Measurements from ENCODE around the gene MGME1. TPM values are rescaled to one million over a fixed set of nuclear protein-coding genes. Genes with fewer than 3 reads are reported as not detected.

The MGME1 gene
- total and polyA plus RNA-seq, 2 of the 13 experiments (the other 11 are each of a cell fraction or from before 2014, with no cell fraction given), result 36.7 to 66.6 TPM

GRCh38 chr20:17960927-17961586 is 7.8 kb upstream of the MGME1 start (continued):
- TF ChIP-seq ZIK1 (CRISPR knock-in tag; IDR thresholded peaks at IDR 0.05; ENCODE audit: borderline replicate concordance, low read depth) (no peak), ZNF12 (CRISPR knock-in tag; IDR thresholded peaks at IDR 0.05) (no peak; the same call in 1 of the 2 replicates), ZNF3 (CRISPR knock-in tag; IDR thresholded peaks at IDR 0.05) (peak; percentile 86), ZNF792 (CRISPR knock-in tag; IDR thresholded peaks at IDR 0.05) (0 out of 2 replicates have a peak, but pooled peaks have one; percentile 79), ZKSCAN8 (CRISPR knock-in tag; IDR thresholded peaks at IDR 0.05; ENCODE audit: borderline replicate concordance) (peak; percentile 74; the same call in 1 of the 2 replicates), PHF5A (CRISPR knock-in tag; IDR thresholded peaks at IDR 0.05; ENCODE audit: low read depth, unreplicated experiment) (peak; percentile 85), XBP1 (CRISPR knock-in tag; IDR thresholded peaks at IDR 0.05) (no peak), POLR2AphosphoS5 (IDR thresholded peaks at IDR 0.05; ENCODE audit: low read depth, low read length) (peak; percentile 65; the same call in 1 of the 2 replicates), SMYD3 (CRISPR knock-in tag; IDR thresholded peaks at IDR 0.05) (peak; percentile 69; the same call in 1 of the 2 replicates), ZNF354B (CRISPR knock-in tag; IDR thresholded peaks at IDR 0.05) (peak; percentile 46; the same call in 1 of the 2 replicates), U2AF1 (optimal IDR thresholded peaks at IDR 0.05; ENCODE audit: low read depth, low read length) (peak; percentile 67), PAF1 (CRISPR knock-in tag; IDR thresholded peaks at IDR 0.05) (no peak), HNF1B (CRISPR knock-in tag; IDR thresholded peaks at IDR 0.05) (peak; percentile 51), ZNF629 (CRISPR knock-in tag; conservative IDR thresholded peaks at IDR 0.05) (peak; percentile 66), SIN3A (IDR thresholded peaks at IDR 0.05; ENCODE audit: borderline replicate concordance, low read depth, low read length) (peak; percentile 46), BCL6 (CRISPR knock-in tag; IDR thresholded peaks at IDR 0.05) (peak; percentile 50), TEAD2 (CRISPR knock-in tag; IDR thresholded peaks at IDR 0.05) (no peak), ZSCAN12 (CRISPR knock-in tag; IDR thresholded peaks at IDR 0.05) (peak; percentile 89; the same call in 1 of the 2 replicates), MBD4 (IDR thresholded peaks at IDR 0.05; ENCODE audit: borderline replicate concordance, low read length) (peak; percentile 20; the same call in 1 of the 2 replicates)
- TF ChIP-seq, protein P1, sequence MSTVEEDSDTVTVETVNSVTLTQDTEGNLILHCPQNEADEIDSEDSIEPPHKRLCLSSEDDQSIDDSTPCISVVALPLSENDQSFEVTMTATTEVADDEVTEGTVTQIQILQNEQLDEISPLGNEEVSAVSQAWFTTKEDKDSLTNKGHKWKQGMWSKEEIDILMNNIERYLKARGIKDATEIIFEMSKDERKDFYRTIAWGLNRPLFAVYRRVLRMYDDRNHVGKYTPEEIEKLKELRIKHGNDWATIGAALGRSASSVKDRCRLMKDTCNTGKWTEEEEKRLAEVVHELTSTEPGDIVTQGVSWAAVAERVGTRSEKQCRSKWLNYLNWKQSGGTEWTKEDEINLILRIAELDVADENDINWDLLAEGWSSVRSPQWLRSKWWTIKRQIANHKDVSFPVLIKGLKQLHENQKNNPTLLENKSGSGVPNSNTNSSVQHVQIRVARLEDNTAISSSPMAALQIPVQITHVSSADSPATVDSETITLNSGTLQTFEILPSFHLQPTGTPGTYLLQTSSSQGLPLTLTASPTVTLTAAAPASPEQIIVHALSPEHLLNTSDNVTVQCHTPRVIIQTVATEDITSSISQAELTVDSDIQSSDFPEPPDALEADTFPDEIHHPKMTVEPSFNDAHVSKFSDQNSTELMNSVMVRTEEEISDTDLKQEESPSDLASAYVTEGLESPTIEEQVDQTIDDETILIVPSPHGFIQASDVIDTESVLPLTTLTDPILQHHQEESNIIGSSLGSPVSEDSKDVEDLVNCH (CRISPR knock-in tag; IDR thresholded peaks at IDR 0.05), result no peak
- TF ChIP-seq, protein P2, sequence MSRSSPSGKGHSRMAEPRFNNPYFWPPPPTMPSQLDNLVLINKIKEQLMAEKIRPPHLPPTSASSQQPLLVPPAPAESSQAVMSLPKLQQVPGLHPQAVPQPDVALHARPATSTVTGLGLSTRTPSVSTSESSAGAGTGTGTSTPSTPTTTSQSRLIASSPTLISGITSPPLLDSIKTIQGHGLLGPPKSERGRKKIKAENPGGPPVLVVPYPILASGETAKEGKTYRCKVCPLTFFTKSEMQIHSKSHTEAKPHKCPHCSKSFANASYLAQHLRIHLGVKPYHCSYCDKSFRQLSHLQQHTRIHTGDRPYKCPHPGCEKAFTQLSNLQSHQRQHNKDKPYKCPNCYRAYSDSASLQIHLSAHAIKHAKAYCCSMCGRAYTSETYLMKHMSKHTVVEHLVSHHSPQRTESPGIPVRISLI (CRISPR knock-in tag; IDR thresholded peaks at IDR 0.05; ENCODE audit: borderline replicate concordance), result peak; percentile 78; the same call in 1 of the 2 replicates
- TF ChIP-seq, protein P3, sequence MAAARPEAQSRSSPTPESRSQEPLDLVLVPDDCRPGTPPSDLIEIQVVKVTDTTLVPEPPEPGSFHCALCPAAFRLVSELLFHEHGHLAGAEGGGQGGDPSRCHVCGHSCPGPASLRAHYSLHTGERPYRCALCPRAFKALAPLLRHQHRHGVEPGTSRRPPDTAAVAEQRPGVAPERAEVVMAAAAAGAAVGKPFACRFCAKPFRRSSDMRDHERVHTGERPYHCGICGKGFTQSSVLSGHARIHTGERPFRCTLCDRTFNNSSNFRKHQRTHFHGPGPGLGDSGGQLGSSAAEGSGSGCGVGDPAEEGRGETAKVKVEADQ (CRISPR knock-in tag; IDR thresholded peaks at IDR 0.05; ENCODE audit: borderline replicate concordance), result peak; percentile 23; the same call in 1 of the 2 replicates
- TF ChIP-seq, protein P4, sequence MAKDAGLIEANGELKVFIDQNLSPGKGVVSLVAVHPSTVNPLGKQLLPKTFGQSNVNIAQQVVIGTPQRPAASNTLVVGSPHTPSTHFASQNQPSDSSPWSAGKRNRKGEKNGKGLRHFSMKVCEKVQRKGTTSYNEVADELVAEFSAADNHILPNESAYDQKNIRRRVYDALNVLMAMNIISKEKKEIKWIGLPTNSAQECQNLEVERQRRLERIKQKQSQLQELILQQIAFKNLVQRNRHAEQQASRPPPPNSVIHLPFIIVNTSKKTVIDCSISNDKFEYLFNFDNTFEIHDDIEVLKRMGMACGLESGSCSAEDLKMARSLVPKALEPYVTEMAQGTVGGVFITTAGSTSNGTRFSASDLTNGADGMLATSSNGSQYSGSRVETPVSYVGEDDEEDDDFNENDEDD (CRISPR knock-in tag; IDR thresholded peaks at IDR 0.05; ENCODE audit: borderline replicate concordance), result peak; percentile 25; the same call in 1 of the 2 replicates

Measured in HepG2 (cell line).